ENCODE data around the gene IL25. TPM values are rescaled to one million over a fixed set of nuclear protein-coding genes. Genes with fewer than 3 reads are reported as not detected.

Gene IL25
- polyA plus RNA-seq, 1 donor (not counting 4 experiments of a cell fraction or from before 2014, with no cell fraction given), result not detected

DNA sequence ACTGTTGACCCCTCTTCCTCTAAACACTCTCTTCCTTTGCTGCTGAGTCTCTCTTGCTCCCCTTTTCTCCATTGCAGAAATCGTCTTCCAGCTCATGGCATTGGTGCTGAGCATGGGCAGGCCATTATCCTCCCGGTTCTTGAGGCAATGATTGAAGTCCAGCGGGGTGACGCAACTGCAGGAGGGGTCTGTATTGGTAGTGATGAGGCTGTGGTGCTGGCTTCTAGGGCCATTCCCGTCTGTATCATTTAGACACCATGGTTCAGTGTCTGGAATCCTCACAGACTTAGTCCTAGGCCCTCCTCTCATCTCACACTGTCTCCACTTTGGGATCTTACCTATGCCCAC, 19.2 kb upstream of the IL25 start:
- DNase-seq (ENCODE audit: low read depth, low spot score) (no peak), FAIRE-seq (no peak)
- H3K4me2 ChIP-seq (ENCODE audit: control insufficient read depth, extremely low read depth, insufficient read depth, low read depth, low read length), result no peak overlapping the region
- no peaks in the 10 kb centered on the region for H3K79me2 ChIP-seq (ENCODE audit: control insufficient read depth, insufficient read depth, low read length)
- H3K4me3 ChIP-seq (ENCODE audit: control insufficient read depth in 2 of 3, extremely low read depth in 1 of 3, insufficient read depth in 2 of 3, low read depth in 1 of 3, low read length in 3 of 3), result no peak overlapping the region
- no peak overlapping the region for H2AFZ ChIP-seq (ENCODE audit: control insufficient read depth, low read length)
- H3K27ac ChIP-seq (ENCODE audit: control insufficient read depth, insufficient read depth, low read length), result no peak overlapping the region
- peaks cover 3% of the 10 kb centered on the region for H3K4me1 ChIP-seq (ENCODE audit: control insufficient read depth, extremely low read depth, insufficient read depth, low read length)
- H3K36me3 ChIP-seq (ENCODE audit: control insufficient read depth in 2 of 2, extremely low read depth in 1 of 2, insufficient read depth in 2 of 2, low read length in 2 of 2), result peaks cover 0 to 2% of the 10 kb centered on the region in 2 experiments
- dilution Hi-C loops (cut with MboI; ENCODE audit: extremely low pct_ligation_motif_present, low sequenced_read_pairs), result no loop called here
- no peaks in the 10 kb centered on the region for H3K9me3 ChIP-seq (ENCODE audit: control insufficient read depth, low read depth, low read length)
- no peaks in the 10 kb centered on the region for H4K20me1 ChIP-seq (ENCODE audit: control insufficient read depth, extremely low read depth, insufficient read depth, low read length)
- no peaks in the 10 kb centered on the region for H3K9me1 ChIP-seq (ENCODE audit: control insufficient read depth, extremely low read depth, insufficient read depth, low read length)
- peaks cover 22% of the 10 kb centered on the region for H3K27me3 ChIP-seq (ENCODE audit: control insufficient read depth, extremely low read depth, insufficient read depth, low read length)
- TF ChIP-seq EZH2 (IDR thresholded peaks at IDR 0.05; ENCODE audit: low read length), result no peak
- TF ChIP-seq, protein P1, sequence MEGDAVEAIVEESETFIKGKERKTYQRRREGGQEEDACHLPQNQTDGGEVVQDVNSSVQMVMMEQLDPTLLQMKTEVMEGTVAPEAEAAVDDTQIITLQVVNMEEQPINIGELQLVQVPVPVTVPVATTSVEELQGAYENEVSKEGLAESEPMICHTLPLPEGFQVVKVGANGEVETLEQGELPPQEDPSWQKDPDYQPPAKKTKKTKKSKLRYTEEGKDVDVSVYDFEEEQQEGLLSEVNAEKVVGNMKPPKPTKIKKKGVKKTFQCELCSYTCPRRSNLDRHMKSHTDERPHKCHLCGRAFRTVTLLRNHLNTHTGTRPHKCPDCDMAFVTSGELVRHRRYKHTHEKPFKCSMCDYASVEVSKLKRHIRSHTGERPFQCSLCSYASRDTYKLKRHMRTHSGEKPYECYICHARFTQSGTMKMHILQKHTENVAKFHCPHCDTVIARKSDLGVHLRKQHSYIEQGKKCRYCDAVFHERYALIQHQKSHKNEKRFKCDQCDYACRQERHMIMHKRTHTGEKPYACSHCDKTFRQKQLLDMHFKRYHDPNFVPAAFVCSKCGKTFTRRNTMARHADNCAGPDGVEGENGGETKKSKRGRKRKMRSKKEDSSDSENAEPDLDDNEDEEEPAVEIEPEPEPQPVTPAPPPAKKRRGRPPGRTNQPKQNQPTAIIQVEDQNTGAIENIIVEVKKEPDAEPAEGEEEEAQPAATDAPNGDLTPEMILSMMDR (optimal IDR thresholded peaks at IDR 0.05 in 1 of 3, IDR thresholded peaks at IDR 0.05 in 1 of 3, conservative IDR thresholded peaks at IDR 0.05 in 1 of 3; ENCODE audit: extremely low read depth in 1 of 3, insufficient read depth in 2 of 3, low read length in 3 of 3), result no peak
- H3K9ac ChIP-seq (ENCODE audit: control insufficient read depth, extremely low read depth, insufficient read depth, low read length), result no peak overlapping the region

- no peak for FAIRE-seq
- Histone ChIP-seq H3K27me3 (ENCODE audit: control insufficient read depth, extremely low read depth, insufficient read depth, low read length) (peaks cover 20% of the 10 kb centered on the region), H3K27ac (ENCODE audit: control insufficient read depth, insufficient read depth, low read length) (no peak overlapping the region), H3K4me1 (ENCODE audit: control insufficient read depth, extremely low read depth, insufficient read depth, low read length) (peaks cover 3% of the 10 kb centered on the region), H4K20me1 (ENCODE audit: control insufficient read depth, extremely low read depth, insufficient read depth, low read length) (no peaks in the 10 kb centered on the region), H3K9me3 (ENCODE audit: control insufficient read depth, low read depth, low read length) (no peaks in the 10 kb centered on the region), H3K36me3 (ENCODE audit: control insufficient read depth in 2 of 2, extremely low read depth in 1 of 2, insufficient read depth in 2 of 2, low read length in 2 of 2) (peaks cover 0 to 2% of the 10 kb centered on the region in 2 experiments), H3K9ac (ENCODE audit: control insufficient read depth, extremely low read depth, insufficient read depth, low read length) (no peak overlapping the region), H3K9me1 (ENCODE audit: control insufficient read depth, extremely low read depth, insufficient read depth, low read length) (no peaks in the 10 kb centered on the region), H3K79me2 (ENCODE audit: control insufficient read depth, insufficient read depth, low read length) (no peaks in the 10 kb centered on the region), H3K4me2 (ENCODE audit: control insufficient read depth, extremely low read depth, insufficient read depth, low read depth, low read length) (no peak overlapping the region), H2AFZ (ENCODE audit: control insufficient read depth, low read length) (no peak overlapping the region), H3K4me3 (ENCODE audit: control insufficient read depth in 2 of 3, extremely low read depth in 1 of 3, insufficient read depth in 2 of 3, low read depth in 1 of 3, low read length in 3 of 3) (no peak overlapping the region)
- no peak for TF ChIP-seq EZH2 (IDR thresholded peaks at IDR 0.05; ENCODE audit: low read length)
- TF ChIP-seq, protein P1 (optimal IDR thresholded peaks at IDR 0.05 in 1 of 3, IDR thresholded peaks at IDR 0.05 in 1 of 3, conservative IDR thresholded peaks at IDR 0.05 in 1 of 3; ENCODE audit: extremely low read depth in 1 of 3, insufficient read depth in 2 of 3, low read length in 3 of 3), result no peak
- DNase-seq (ENCODE audit: low read depth, low spot score), result no peak
- dilution Hi-C loops (cut with MboI; ENCODE audit: extremely low pct_ligation_motif_present, low sequenced_read_pairs), result no loop called here
These were observed 17.6 kb upstream of the IL25 start for GRCh38 chr14:23354990-23355389.
